ENCODE data around the gene AP1G2. TPM values are rescaled to one million over a fixed set of nuclear protein-coding genes. Genes with fewer than 3 reads are reported as not detected.

Gene AP1G2
- total and polyA plus RNA-seq, 3 donors from 2014 or later: 33.6 to 83.4 (median 76.9) TPM

GRCh38 chr14:23582906-23583760 lies 15.5 kb upstream of the AP1G2 start:
- H3K27ac ChIP-seq: no peak overlapping the region
- no peaks in the 10 kb centered on the region for H3K27me3 ChIP-seq
- H3K36me3 ChIP-seq (ENCODE audit: low read depth, missing control alignments): no peaks in the 10 kb centered on the region
- H3K4me1 ChIP-seq: no peaks in the 10 kb centered on the region
- intact Hi-C loops (cut with DNase I; ENCODE audit: low total_unique reads): no loop called here
- DNase-seq: no peak
- no peak overlapping the region for H3K4me3 ChIP-seq
- 86 to 88% methylated on average over 3 of the region's 3 CpGs for WGBS, 2 donors
- TF ChIP-seq POLR2A (IDR thresholded peaks at IDR 0.05) (no peak), CTCF (IDR thresholded peaks at IDR 0.05) (no peak)
- H3K9me3 ChIP-seq: no peaks in the 10 kb centered on the region

DNA sequence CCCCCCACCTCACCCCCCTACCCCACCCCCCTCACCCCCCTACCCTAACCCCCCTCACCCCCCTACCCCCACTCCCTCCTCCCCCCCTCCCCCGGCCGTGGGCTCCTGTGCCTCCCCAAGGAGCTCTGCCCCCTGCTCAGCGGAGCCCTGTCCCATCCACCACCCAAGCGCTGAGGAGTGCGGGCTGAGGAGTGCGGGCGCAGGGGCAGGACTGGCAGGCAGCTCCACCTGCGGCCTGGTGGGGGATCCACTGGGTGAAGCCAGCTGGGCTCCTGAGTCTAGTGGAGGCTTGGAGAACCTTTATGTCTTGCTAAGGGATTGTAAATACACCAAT lies 13.3 kb upstream of the AP1G2 start:
- H3K36me3 ChIP-seq (ENCODE audit: low read depth, missing control alignments): no peaks in the 10 kb centered on the region
- intact Hi-C loops (cut with DNase I; ENCODE audit: low total_unique reads): no loop called here
- peak; percentile 0 for DNase-seq
- H3K4me1 ChIP-seq: no peaks in the 10 kb centered on the region
- no peak overlapping the region for H3K4me3 ChIP-seq
- peaks cover 4% of the 10 kb centered on the region for H3K27me3 ChIP-seq
- 94 to 97% methylated on average over 6 of the region's 8 CpGs for WGBS, 2 donors
- TF ChIP-seq POLR2A (IDR thresholded peaks at IDR 0.05): no peak
- TF ChIP-seq CTCF (IDR thresholded peaks at IDR 0.05): no peak
- H3K9me3 ChIP-seq: no peaks in the 10 kb centered on the region
- no peak overlapping the region for H3K27ac ChIP-seq

GRCh38 chr14:23580152-23580926 lies 12.7 kb upstream of the AP1G2 start:
- no peaks in the 10 kb centered on the region for H3K4me1 ChIP-seq
- peaks cover 4% of the 10 kb centered on the region for H3K27me3 ChIP-seq
- intact Hi-C loops (cut with DNase I; ENCODE audit: low total_unique reads): no loop called here
- no peaks in the 10 kb centered on the region for H3K36me3 ChIP-seq (ENCODE audit: low read depth, missing control alignments)
- DNase-seq: peak; percentile 7
- no peak overlapping the region for H3K27ac ChIP-seq
- H3K4me3 ChIP-seq: no peak overlapping the region
- H3K9me3 ChIP-seq: no peaks in the 10 kb centered on the region
- TF ChIP-seq CTCF (IDR thresholded peaks at IDR 0.05) (no peak), POLR2A (IDR thresholded peaks at IDR 0.05) (no peak)
- WGBS, 2 donors: 88 to 94% methylated on average over 9 to 24 of the region's 24 CpGs

DNA sequence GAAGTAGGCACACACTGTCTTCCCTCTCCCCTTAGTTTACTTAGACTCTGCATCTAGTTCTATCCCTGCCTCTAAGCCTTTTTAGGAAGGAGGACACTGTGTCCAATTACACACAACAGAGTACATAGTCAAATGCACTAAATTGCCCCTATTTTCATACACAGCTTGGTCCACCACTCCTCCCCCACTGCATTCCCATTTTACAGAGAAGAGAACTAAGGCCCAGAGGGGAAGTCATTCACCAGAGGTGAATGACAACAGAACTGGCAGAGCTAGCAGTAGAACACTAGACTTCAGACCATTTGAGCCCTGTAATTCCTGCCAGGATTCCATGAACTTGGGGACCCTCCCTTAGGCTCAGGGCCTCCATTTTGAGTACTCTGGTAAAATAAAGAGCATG lies 12.1 kb upstream of the AP1G2 start:
- TF ChIP-seq CTCF (IDR thresholded peaks at IDR 0.05) (no peak), POLR2A (IDR thresholded peaks at IDR 0.05) (no peak)
- no peak overlapping the region for H3K27ac ChIP-seq
- no peak overlapping the region for H3K4me3 ChIP-seq
- intact Hi-C loops (cut with DNase I; ENCODE audit: low total_unique reads): no loop called here
- no peaks in the 10 kb centered on the region for H3K36me3 ChIP-seq (ENCODE audit: low read depth, missing control alignments)
- DNase-seq: no peak
- no peaks in the 10 kb centered on the region for H3K4me1 ChIP-seq
- peaks cover 4% of the 10 kb centered on the region for H3K27me3 ChIP-seq
- H3K9me3 ChIP-seq: no peaks in the 10 kb centered on the region
